H9 (cell line): ENCODE data around the gene LDLR. TPM values are rescaled to one million over a fixed set of nuclear protein-coding genes. Genes with fewer than 3 reads are reported as not detected.

Source experiments
- DNase-seq: peaks from one replicate; pipeline ENCODE4 v3.0.0-alpha.2; 2017
- H2AFZ ChIP-seq: one replicate; pipeline ENCODE4 v1.6.1; 2013; ENCODE audit warnings: mild to moderate bottlenecking, low read length, control low read depth, moderate library complexity
- H2AK5ac ChIP-seq: 2 replicates; pipeline ENCODE4 v1.6.1; 2013; ENCODE audit warnings: low read length, control low read depth, mixed read lengths; ENCODE audit not compliant: insufficient read length
- H2BK120ac ChIP-seq: one replicate; pipeline ENCODE4 v1.6.1; 2013; ENCODE audit warnings: low read depth, mild to moderate bottlenecking, low read length, control low read depth, inconsistent platforms; ENCODE audit not compliant: poor library complexity, severe bottlenecking
- H2BK12ac ChIP-seq: 2 replicates; pipeline ENCODE4 v1.6.1; 2013; ENCODE audit warnings: low read length, control low read depth, mixed read lengths, low read depth; ENCODE audit not compliant: insufficient read length
- H2BK15ac ChIP-seq: 2 replicates; pipeline ENCODE4 v1.6.1; 2013; ENCODE audit warnings: low read depth, low read length, control low read depth
- H2BK20ac ChIP-seq: one replicate; pipeline ENCODE4 v1.6.1; 2013; ENCODE audit warnings: low read depth, mild to moderate bottlenecking, low read length, control low read depth, inconsistent platforms; ENCODE audit not compliant: poor library complexity, severe bottlenecking
- H2BK5ac ChIP-seq: 2 replicates; pipeline ENCODE4 v1.6.1; 2013; ENCODE audit warnings: low read length, control low read depth, mixed read lengths; ENCODE audit not compliant: insufficient read length
- H3K14ac ChIP-seq: 2 replicates; pipeline ENCODE4 v1.6.1; 2013; ENCODE audit warnings: low read length, control low read depth; ENCODE audit not compliant: insufficient read depth
- H3K18ac ChIP-seq: 2 replicates; pipeline ENCODE4 v1.6.1; 2013; ENCODE audit warnings: low read depth, mild to moderate bottlenecking, mixed read lengths, low read length, control low read depth; ENCODE audit not compliant: insufficient read length
- H3K23ac ChIP-seq: 2 replicates; pipeline ENCODE4 v1.6.1; 2013; ENCODE audit warnings: low read length, control low read depth, mixed read lengths, low read depth; ENCODE audit not compliant: insufficient read length
- H3K23me2 ChIP-seq: 2 replicates; pipeline ENCODE4 v1.6.1; 2013; ENCODE audit warnings: low read depth, mild to moderate bottlenecking, mixed read lengths, low read length, control low read depth; ENCODE audit not compliant: insufficient read length, poor library complexity, severe bottlenecking
- H3K27ac ChIP-seq: 2 replicates; pipeline ENCODE4 v1.5.1; 2013; ENCODE audit warnings: low read length, control low read depth, mixed read lengths, low read depth; ENCODE audit not compliant: insufficient read length
- H3K27me3 ChIP-seq: 2 replicates; pipeline ENCODE4 v1.6.1; 2013; ENCODE audit warnings: low read length, control low read depth, inconsistent platforms; ENCODE audit not compliant: insufficient read depth
- H3K4ac ChIP-seq: 2 replicates; pipeline ENCODE4 v1.6.1; 2013; ENCODE audit warnings: low read depth, mild to moderate bottlenecking, control low read depth, inconsistent platforms, low read length, moderate library complexity
- H3K4me1 ChIP-seq: 2 replicates; pipeline ENCODE4 v1.6.1; 2013; ENCODE audit warnings: low read length, control low read depth, inconsistent platforms; ENCODE audit not compliant: insufficient read depth
- H3K4me2 ChIP-seq: 2 replicates; pipeline ENCODE4 v1.6.1; 2013; ENCODE audit warnings: low read length, control low read depth, mixed read lengths; ENCODE audit not compliant: insufficient read length, insufficient read depth
- H3K56ac ChIP-seq: 2 replicates; pipeline ENCODE4 v1.6.1; 2013; ENCODE audit warnings: low read depth, mild to moderate bottlenecking, mixed read lengths, low read length, control low read depth; ENCODE audit not compliant: insufficient read length
- H3K79me1 ChIP-seq: 2 replicates; pipeline ENCODE4 v1.6.1; 2013; ENCODE audit warnings: low read depth, mild to moderate bottlenecking, moderate library complexity, low read length, control low read depth, inconsistent platforms; ENCODE audit not compliant: insufficient read depth, poor library complexity, severe bottlenecking
- H3K79me2 ChIP-seq: 2 replicates; pipeline ENCODE4 v1.6.1; 2013; ENCODE audit warnings: low read length, control low read depth, inconsistent platforms; ENCODE audit not compliant: insufficient read depth
- H3K9ac ChIP-seq: 2 replicates; pipeline ENCODE4 v1.6.1; 2013; ENCODE audit warnings: low read length, control low read depth, mixed read lengths; ENCODE audit not compliant: insufficient read length; ENCODE audit errors: extremely low read depth
- H3K9me3 ChIP-seq: one replicate; pipeline ENCODE4 v1.6.1; 2013; ENCODE audit warnings: low read depth, low read length, inconsistent platforms; ENCODE audit not compliant: control insufficient read depth
- H3T11ph ChIP-seq: one replicate; pipeline ENCODE4 v1.6.1; 2013; ENCODE audit warnings: mild to moderate bottlenecking, low read length, control low read depth, inconsistent platforms
- H4K20me1 ChIP-seq: one replicate; pipeline ENCODE4 v1.6.1; 2013; ENCODE audit not compliant: control insufficient read depth, insufficient read length, insufficient read depth
- H4K5ac ChIP-seq: 2 replicates; pipeline ENCODE4 v1.6.1; 2013; ENCODE audit warnings: low read depth, mild to moderate bottlenecking, mixed read lengths, low read length, control low read depth; ENCODE audit not compliant: insufficient read length
- H4K8ac ChIP-seq: replicated peaks from 2 replicates; pipeline ENCODE4 v1.6.1; 2013; ENCODE audit warnings: low read length, control low read depth, mixed read lengths, low read depth; ENCODE audit not compliant: insufficient read length
- H4K91ac ChIP-seq: 2 replicates; pipeline ENCODE4 v1.6.1; 2013; ENCODE audit warnings: low read depth, mild to moderate bottlenecking, moderate library complexity, mixed read lengths, low read length, control low read depth; ENCODE audit not compliant: insufficient read length
- H3K27ac Mint-ChIP-seq, 3 experiments: 2 replicates in 2 of 3; 3 replicates in 1 of 3; pipeline ENCODE4 v1.8.0; 2020 to 2021; ENCODE audit warnings: mixed read lengths in 3 of 3, mild to moderate bottlenecking in 1 of 3, moderate library complexity in 1 of 3
- H3K27me3 Mint-ChIP-seq: 2 replicates; pipeline ENCODE4 v1.8.0; 2021; ENCODE audit warnings: low read depth, mild to moderate bottlenecking, moderate library complexity, mixed read lengths
- H3K36me3 Mint-ChIP-seq, 3 experiments: 2 replicates in 2 of 3; 3 replicates in 1 of 3; pipeline ENCODE4 v1.8.0; 2020 to 2021; ENCODE audit warnings: low read depth in 3 of 3, mixed read lengths in 3 of 3; ENCODE audit not compliant: insufficient read depth in 1 of 3
- H3K4me1 Mint-ChIP-seq, 2 experiments: 2 replicates each; pipeline ENCODE4 v1.8.0; 2020; ENCODE audit warnings: mixed read lengths in 2 of 2
- H3K4me3 Mint-ChIP-seq, 2 experiments: 2 replicates in 1 of 2; 3 replicates in 1 of 2; pipeline ENCODE4 v1.8.0; 2020 to 2021; ENCODE audit warnings: mild to moderate bottlenecking in 2 of 2, mixed read lengths in 2 of 2, moderate library complexity in 1 of 2
- H3K9me3 Mint-ChIP-seq, 2 experiments: 2 replicates in 1 of 2; 3 replicates in 1 of 2; pipeline ENCODE4 v1.8.0; 2020; ENCODE audit warnings: mild to moderate bottlenecking in 2 of 2, mixed read lengths in 2 of 2, moderate library complexity in 1 of 2
- WGBS: extraction: QIAGEN DNeasy Blood & Tissue Kit; methylation state at CpG from one replicate; pipeline ENCODE4 v1.1.7; 2013; ENCODE audit warnings: missing lambda C conversion rate, low lambda C conversion rate, mixed read lengths; ENCODE audit not compliant: insufficient read length; ENCODE audit errors: extremely low coverage; 5-methylcytosine and 5-hydroxymethylcytosine counted together
- total RNA-seq: library from RNA; stranded (reverse); gene quantifications from 2 replicates; pipeline ENCODE4 v1.2.1, GENCODE V29; 2021
- TF ChIP-seq, protein P1 (sequence below): fragments of 200-600 bp; sonication (generic); conservative IDR thresholded peaks from 3 replicates; pipeline ENCODE4 v1.8.0; 2021; ENCODE audit warnings: antibody characterized with exemption, mild to moderate bottlenecking

LDLR gene
- total RNA-seq, 1 experiment from 2014 or later = 92.7 TPM

DNA sequence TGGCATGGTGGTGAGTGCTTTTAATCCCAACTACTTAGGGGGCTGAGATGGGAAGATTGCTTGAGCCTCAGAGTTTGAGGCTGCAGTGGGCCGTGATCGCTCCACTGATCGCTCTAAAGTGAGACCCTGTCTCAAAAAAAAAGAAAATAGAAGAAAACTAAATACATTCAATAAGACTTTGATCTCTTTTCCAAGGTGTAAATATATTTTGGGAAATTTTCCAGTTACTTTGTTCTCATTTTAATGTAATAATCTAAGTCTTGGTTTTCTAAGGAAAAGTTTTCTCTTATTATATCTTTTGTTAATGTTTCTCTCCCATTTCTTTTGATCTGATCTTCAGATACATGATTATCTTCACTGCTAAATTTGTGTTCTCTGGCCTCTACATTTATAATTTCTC is 9.6 kb downstream of the LDLR start:
- no peak overlapping the region for H2AFZ ChIP-seq
- H3K27ac ChIP-seq = no peak overlapping the region
- H3K79me2 ChIP-seq = peaks cover 37% of the 10 kb centered on the region
- peaks cover 58 to 81% (median 76%) of the 10 kb centered on the region in 3 experiments; a peak in 6 of 7 replicates for H3K36me3 Mint-ChIP-seq
- no peaks in the 10 kb centered on the region for H3K9me3 ChIP-seq
- no peak for DNase-seq
- no peak overlapping the region for H3T11ph ChIP-seq
- 0 out of 2 replicates have a peak, but pooled peaks cover 3% of the 10 kb centered on the region for H3K4me1 ChIP-seq
- no CpG with 5 or more reads among the region's 3 CpGs for WGBS
- no peak overlapping the region for H3K4ac ChIP-seq
- peaks cover 7% of the 10 kb centered on the region for H3K79me1 ChIP-seq
- no peak overlapping the region for H3K9ac ChIP-seq
- peak overlapping the region in 2 of 3 experiments; percentile 81 to 92; a peak in 5 of 7 replicates for H3K27ac Mint-ChIP-seq
- no peak overlapping the region for H2AK5ac ChIP-seq
- H2BK5ac ChIP-seq = no peak overlapping the region
- H3K18ac ChIP-seq = no peak overlapping the region
- no peak overlapping the region for H2BK12ac ChIP-seq
- H3K56ac ChIP-seq = no peak overlapping the region
- H3K9me3 Mint-ChIP-seq = no peaks in the 10 kb centered on the region
- H4K91ac ChIP-seq = no peak overlapping the region
- H4K5ac ChIP-seq = no peak overlapping the region
- H2BK120ac ChIP-seq = no peak overlapping the region
- H3K27me3 Mint-ChIP-seq = no peaks in the 10 kb centered on the region
- H3K23me2 ChIP-seq = no peaks in the 10 kb centered on the region
- no peak overlapping the region for H4K8ac ChIP-seq
- no peaks in the 10 kb centered on the region for H4K20me1 ChIP-seq
- H3K14ac ChIP-seq = no peak overlapping the region
- peaks cover 12 to 14% of the 10 kb centered on the region in 2 experiments; a peak in 2 of 4 replicates for H3K4me1 Mint-ChIP-seq
- H3K23ac ChIP-seq = no peak overlapping the region
- H2BK15ac ChIP-seq = no peak overlapping the region
- TF ChIP-seq, protein P1, sequence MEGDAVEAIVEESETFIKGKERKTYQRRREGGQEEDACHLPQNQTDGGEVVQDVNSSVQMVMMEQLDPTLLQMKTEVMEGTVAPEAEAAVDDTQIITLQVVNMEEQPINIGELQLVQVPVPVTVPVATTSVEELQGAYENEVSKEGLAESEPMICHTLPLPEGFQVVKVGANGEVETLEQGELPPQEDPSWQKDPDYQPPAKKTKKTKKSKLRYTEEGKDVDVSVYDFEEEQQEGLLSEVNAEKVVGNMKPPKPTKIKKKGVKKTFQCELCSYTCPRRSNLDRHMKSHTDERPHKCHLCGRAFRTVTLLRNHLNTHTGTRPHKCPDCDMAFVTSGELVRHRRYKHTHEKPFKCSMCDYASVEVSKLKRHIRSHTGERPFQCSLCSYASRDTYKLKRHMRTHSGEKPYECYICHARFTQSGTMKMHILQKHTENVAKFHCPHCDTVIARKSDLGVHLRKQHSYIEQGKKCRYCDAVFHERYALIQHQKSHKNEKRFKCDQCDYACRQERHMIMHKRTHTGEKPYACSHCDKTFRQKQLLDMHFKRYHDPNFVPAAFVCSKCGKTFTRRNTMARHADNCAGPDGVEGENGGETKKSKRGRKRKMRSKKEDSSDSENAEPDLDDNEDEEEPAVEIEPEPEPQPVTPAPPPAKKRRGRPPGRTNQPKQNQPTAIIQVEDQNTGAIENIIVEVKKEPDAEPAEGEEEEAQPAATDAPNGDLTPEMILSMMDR = no peak
- no peak overlapping the region for H3K4me2 ChIP-seq
- H2BK20ac ChIP-seq = no peak overlapping the region
- no peaks in the 10 kb centered on the region for H3K27me3 ChIP-seq
- no peak overlapping the region for H3K4me3 Mint-ChIP-seq
